NT2/D1 (cell line): Measurements from ENCODE around the gene DDX10.

ENCODE experiments used
- SUZ12 ChIP-seq: IDR thresholded peaks from 2 replicates; pipeline ENCODE4 v1.6.1; 2011; ENCODE audit not compliant: insufficient read length, insufficient read depth; ENCODE audit errors: extremely low read depth
- YY1 ChIP-seq: IDR thresholded peaks from 2 replicates; pipeline ENCODE4 v1.6.1; 2011; ENCODE audit not compliant: insufficient read length, insufficient read depth
- ZNF274 ChIP-seq: IDR thresholded peaks from 2 replicates; pipeline ENCODE4 v1.6.1; 2011; ENCODE audit warnings: mild to moderate bottlenecking, low read depth, low read length

DNA sequence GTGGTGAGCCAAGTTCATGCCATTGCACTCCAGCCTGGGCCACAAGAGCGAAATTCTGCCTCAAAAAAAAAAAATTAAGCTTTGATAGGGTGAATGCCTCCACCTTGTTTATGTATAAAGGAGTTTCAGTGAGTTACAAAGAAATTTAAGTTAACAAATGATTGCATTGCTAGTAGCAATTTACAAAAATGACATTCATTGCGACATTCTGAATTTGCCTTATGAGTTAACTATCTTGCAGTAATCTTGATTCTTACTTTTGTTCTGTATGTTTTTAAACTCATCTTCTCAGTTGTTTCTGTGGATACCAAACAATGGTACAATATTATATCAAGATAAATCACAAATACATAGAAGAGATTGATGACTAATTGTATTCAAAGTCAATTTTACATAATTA is 207.0 kb downstream of the DDX10 start:
- no peak for TF ChIP-seq YY1
- no peak for TF ChIP-seq ZNF274
- no peak for TF ChIP-seq SUZ12
